ENCODE measurements around the gene NACC1.

- TF ChIP-seq CTCF (IDR thresholded peaks at IDR 0.05) (no peak), POLR2AphosphoS5 (IDR thresholded peaks at IDR 0.05) (no peak), POLR2A (IDR thresholded peaks at IDR 0.05) (no peak)
These were observed 27.4 kb upstream of the NACC1 start for GRCh38 chr19:13090511-13091231.

All from breast epithelium (tissue), 3 donors.